HG02678 (cell line): Measurements from ENCODE around the gene PTPRD.

Experiments used
- ATAC-seq: cut with Tn5 transposase; IDR thresholded peaks from one replicate; pipeline ENCODE4 v1.9.1; 2021; ENCODE audit warnings: mild to moderate bottlenecking, moderate library complexity; ENCODE audit not compliant: unreplicated experiment

The PTPRD gene

GRCh38 chr9:8879284-8879683 is 1733.5 kb downstream of the PTPRD start:
- ATAC-seq = no peak

GRCh38 chr9:8877753-8878494 is 1734.9 kb downstream of the PTPRD start:
- ATAC-seq = no peak

DNA sequence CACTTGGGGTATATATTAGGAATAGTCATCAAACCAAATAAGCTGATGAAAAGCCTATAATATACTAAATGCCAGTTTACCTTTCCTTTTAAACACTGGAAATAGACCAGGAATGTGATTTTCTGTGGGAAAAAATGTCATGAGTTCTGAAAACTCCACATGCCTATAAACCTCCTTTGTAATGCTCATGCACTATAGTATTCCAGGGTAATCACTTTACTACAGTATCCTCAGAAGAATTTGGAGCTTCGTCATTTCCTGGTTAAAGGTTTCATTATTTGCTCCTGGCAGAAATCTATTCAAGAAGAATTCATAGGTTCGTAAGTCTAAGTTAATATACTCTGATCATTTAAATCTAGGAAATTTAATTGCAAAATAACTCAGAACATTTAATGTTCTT is 1736.5 kb downstream of the PTPRD start:
- no peak for ATAC-seq

DNA sequence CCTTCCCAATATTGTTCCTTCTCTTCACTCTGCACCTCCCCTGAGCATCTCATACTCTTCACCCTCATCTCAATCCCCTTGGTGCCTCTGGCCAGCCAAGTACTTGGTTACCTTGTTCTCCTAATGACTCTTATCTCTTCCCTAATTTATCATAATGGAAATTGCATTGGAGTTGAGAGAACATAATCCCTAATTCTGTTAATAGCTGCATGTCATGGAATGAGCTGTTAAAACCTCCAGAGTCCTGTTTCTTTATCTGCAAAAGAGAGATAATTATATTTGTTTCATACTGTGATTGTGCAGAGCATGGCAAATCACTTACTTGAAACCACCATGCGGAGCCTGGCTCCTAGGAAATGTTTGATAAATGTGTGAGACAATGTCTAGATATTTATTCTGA is 1738.3 kb downstream of the PTPRD start:
- no peak for ATAC-seq

DNA sequence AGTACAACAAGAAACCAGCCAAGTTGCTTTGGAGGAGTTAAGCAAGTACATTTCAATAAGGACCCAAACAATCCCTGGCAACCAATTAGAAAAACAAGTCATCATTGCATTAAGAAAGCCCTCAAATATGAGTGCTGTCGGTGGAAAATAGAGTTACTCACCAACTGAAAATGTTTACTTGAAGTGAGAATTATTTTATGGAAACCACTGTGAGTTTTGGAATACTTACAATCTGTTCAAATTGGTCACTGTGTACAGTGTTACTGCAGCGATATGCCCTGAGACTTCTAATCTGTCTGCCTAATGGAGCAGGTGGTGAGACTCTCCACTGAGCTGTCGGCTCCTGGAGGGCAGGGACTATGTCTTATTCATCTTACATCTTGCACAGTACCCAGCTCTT is 1740.0 kb downstream of the PTPRD start:
- no peak for ATAC-seq

GRCh38 chr9:8871796-8872445 is 1740.9 kb downstream of the PTPRD start:
- no peak for ATAC-seq

DNA sequence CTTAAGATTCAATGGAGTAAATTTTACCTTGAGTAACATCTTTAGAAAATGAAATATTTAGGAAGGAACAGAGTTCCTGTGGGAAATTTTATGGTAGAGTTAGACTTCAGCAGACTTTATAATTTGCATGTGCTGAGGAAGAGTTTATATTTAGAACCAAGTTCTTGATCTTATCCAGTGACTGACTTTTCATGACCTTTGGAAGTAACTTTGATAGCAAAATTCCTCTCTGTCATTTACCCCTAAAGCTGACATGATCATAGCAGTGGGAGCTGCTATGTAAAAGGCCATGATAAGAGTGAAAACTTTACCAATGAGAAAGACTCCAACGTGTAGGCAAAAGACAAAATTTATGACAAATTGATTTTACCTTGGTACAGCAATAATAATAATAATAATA is 1741.4 kb downstream of the PTPRD start:
- no peak for ATAC-seq

- ATAC-seq = no peak
These were observed 1743.0 kb downstream of the PTPRD start for GRCh38 chr9:8869812-8870211.

DNA sequence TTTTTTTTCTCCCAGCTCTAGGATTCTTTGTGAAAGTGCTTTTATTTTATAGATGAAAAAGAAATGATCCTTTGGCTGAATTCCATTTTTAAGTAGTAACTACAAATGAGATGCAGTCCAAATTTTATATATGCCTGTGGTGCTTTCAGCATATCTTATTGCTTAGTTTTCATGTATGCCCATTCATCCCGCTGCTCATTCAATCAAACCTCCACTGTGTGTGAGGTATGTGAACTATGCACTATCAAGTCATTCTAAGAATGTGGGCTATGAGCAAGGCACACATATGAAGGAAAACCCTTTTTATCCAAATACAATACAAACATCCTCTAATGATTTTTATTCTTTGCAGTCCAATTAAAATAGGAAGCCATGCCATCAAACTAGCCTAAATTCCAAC is 1744.2 kb downstream of the PTPRD start:
- no peak for ATAC-seq

GRCh38 chr9:8867148-8867547 is 1745.7 kb downstream of the PTPRD start:
- ATAC-seq = no peak

DNA sequence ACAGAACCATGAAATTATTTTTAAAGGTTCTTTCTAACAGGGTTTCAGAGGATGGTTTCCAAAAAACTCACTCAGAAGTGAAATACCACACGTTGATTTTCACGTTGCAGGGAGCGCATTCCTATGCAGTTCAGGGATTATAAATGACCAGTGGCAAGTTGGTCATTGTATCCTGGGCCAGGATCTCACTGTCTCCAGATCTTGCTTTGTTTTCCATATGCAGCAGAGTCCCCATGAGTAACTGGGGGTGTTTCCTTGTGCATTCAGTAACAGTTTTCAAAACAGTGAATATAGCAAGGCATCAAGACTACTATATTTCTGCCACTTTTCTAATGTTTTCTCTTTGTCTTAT is 1748.3 kb downstream of the PTPRD start:
- no peak for ATAC-seq

DNA sequence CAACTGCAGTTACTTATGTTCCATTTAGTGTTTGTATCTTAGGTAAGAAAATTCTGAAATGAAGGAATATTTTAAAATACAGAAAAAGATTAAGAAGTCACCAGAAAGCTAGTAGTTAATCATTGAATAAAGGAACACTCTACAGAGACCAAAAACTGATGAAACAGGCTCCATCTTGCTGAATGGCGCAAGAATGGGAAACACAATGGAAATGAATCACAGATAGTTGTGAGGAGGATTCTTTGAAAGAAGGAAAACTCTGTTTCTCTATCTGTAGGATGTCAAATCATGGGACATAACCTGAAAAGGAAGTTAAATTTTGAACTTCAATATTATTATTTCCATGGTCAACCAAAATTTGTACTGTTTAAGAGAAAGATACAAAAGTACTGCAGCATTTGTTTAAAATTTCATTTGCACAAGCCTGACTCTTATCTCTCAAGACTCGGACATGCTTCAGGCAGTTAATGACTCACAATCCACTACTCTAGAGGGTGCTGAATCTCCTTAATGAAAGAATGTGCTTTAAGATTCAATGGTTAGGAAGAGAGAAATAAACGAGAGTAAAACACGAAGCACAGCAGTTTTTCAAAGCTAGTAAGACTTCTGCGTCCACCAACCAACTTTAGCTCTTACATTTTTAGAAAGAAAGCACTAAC is 1748.8 kb downstream of the PTPRD start:
- ATAC-seq = no peak

GRCh38 chr9:8863069-8863468 is 1749.7 kb downstream of the PTPRD start:
- ATAC-seq = no peak

DNA sequence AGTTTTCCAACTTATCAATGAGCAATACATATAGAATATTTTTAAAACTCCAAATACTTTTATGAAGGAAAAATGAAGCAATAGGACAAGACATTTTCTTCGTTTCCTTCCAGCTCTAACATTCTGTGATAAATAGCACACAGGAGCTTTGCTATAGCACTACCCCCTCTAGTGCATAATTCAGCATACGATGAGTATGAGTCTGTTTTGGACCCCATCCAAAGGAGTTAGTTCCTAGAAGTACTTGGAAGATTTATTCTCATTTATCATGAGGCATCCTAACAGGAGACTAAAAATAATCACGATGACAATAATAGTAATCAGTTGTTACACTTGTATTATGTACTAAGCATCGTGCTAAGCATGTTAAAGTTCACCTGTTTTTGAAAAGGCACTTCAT is 1751.9 kb downstream of the PTPRD start:
- ATAC-seq = no peak

GRCh38 chr9:8860086-8860485 is 1752.7 kb downstream of the PTPRD start:
- ATAC-seq = no peak

- ATAC-seq = no peak
These were observed 1753.4 kb downstream of the PTPRD start for GRCh38 chr9:8859416-8859815.

GRCh38 chr9:8858596-8859161 is 1754.1 kb downstream of the PTPRD start:
- no peak for ATAC-seq

- ATAC-seq = no peak
These were observed 1754.7 kb downstream of the PTPRD start for GRCh38 chr9:8857926-8858595.

DNA sequence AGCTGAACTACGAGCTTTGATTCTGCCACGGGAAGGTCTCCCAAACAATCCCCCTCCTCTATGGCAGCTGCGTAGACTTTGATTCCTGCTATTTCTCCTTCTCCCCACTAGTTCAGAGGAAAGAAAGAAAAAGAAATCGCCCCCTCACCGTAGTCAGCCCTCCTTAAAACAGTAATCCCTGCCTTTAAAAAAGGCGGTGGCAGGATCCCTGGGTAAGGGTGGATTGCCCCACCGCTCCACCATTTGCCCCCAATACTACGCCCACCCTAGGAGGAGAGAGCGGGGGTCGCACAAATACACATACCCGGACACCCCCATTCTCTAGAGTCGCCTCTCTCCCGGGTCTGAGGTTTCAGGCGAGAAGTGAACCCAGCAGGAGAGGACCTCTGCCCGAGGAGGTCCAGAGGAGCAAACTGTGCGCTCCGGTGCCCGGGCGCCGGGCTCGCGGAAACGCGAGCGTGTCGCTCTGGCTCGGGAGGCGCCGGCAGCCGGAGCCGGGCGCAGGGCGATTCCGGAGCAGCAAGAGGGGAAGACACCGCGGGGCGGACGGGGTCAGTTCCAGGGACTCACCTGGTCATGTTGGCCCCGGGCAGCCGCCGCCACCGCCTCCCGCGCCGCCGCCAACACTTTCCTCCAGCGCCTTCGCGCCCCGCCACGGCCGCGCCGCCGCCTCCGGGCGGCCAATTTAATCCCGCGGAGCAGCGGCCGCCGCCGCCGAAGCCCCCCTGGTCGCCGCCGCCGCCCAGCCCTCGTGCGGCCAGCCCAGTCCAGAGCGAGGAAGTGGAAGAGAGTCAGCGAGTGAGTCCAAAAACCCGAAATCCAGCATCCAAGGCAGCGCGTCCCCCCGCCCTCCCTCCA is 1755.5 kb downstream of the PTPRD start:
- ATAC-seq = no peak

- no peak for ATAC-seq
These were observed 1756.3 kb downstream of the PTPRD start for GRCh38 chr9:8856396-8857067.
